ENCODE results near the gene ZCCHC17. TPM values are rescaled to one million over a fixed set of nuclear protein-coding genes. Genes with fewer than 3 reads are reported as not detected.

ZCCHC17 gene
- total RNA-seq (2021): 48.4 and 48.8 TPM in 2 replicates
- Bru-seq, nascent RNA: percentile 77 among the genes with signal in this experiment
- BruChase-seq, experiment 1, labeled RNA remaining after a 2-hour chase: percentile 79 among the genes with signal in this experiment
- percentile 80 among the genes with signal in this experiment for BruChase-seq, experiment 2, labeled RNA remaining after a 6-hour chase
- long read RNA-seq, transcript ZCCHC17-202 (8 exons, 1,730 nt): minor isoform, 7 of 185 reads
- long read RNA-seq, transcript ZCCHC17-201 (8 exons, 1,605 nt): major isoform, 120 of 185 reads
- long read RNA-seq, transcript ZCCHC17-204 (9 exons, 1,705 nt): minor isoform, 11 of 185 reads
- long read RNA-seq, partial matches to known transcripts: 13 of 185 reads
- long read RNA-seq, other reads (novel, unspliced or antisense): 31 of 185 reads

- Histone ChIP-seq H3K4me3 (ENCODE audit: low read depth, low read length, poor library complexity, severe bottlenecking) (peak within 1 kb of the TSS; percentile 80), H3K27me3 (replicated peaks; ENCODE audit: insufficient read depth, low read depth, low read length, poor library complexity) (no peaks in the 10 kb centered on the region), H3K9me3 (ENCODE audit: low read depth, low read length, poor library complexity, severe bottlenecking) (no peaks in the 10 kb centered on the region), H3K36me3 (ENCODE audit: insufficient read depth, low read length, poor library complexity, severe bottlenecking) (peaks cover 25% of the 10 kb centered on the region), H3K27ac (ENCODE audit: low read depth, low read length, poor library complexity, severe bottlenecking) (peak within 1 kb of the TSS; percentile 90), H3K4me1 (ENCODE audit: insufficient read depth, low read length, poor library complexity, severe bottlenecking) (peaks cover 14% of the 10 kb centered on the region)
- CTCF ChIA-PET: interaction anchor here (0.6 kb wide), 1 partner anchor 155 kb away, joined by 3 read pairs; no protein-coding TSS in a partner anchor
- intact Hi-C loops (cut with micrococcal nuclease; ENCODE audit: unreplicated experiment): no loop called here
- POLR2A ChIA-PET (ENCODE audit: low non-redundant PET): interaction anchor here (0.5 to 0.9 kb wide), 3 partner anchors 10 to 509 kb away, joined by 3 to 4 read pairs (median 4); no protein-coding TSS in a partner anchor
- DNase-seq (ENCODE audit: low spot score): peak; percentile 100
- BruUV-seq (replicated peaks): no TSS peak
- no peak; the same call in 1 of the 2 replicates for TF ChIP-seq CTCF (conservative IDR thresholded peaks at IDR 0.05; ENCODE audit: low read depth, low read length)
- no peak for TF ChIP-seq EZH2 (IDR thresholded peaks at IDR 0.05; ENCODE audit: borderline replicate concordance, low read depth, low read length, poor library complexity, severe bottlenecking)
Observed at GRCh38 chr1:31296486-31297276, at the start of gene ZCCHC17, which contains the start of gene SNRNP40. Gene ZCCHC17 (plus strand): TSS chr1:31297032. CDS start chr1:31310099, 13,067 bp downstream. Gene SNRNP40 (minus strand): TSS chr1:31296788. CDS start chr1:31296751, 37 bp downstream.

GRCh38 chr1:31248276-31248675 is 48.6 kb upstream of the ZCCHC17 start:
- ChIA-PET CTCF (no interaction called here), POLR2A (ENCODE audit: low non-redundant PET) (no interaction called here)
- TF ChIP-seq EZH2 (IDR thresholded peaks at IDR 0.05; ENCODE audit: borderline replicate concordance, low read depth, low read length, poor library complexity, severe bottlenecking) (no peak), CTCF (conservative IDR thresholded peaks at IDR 0.05; ENCODE audit: low read depth, low read length) (no peak)
- H3K27me3 ChIP-seq (replicated peaks; ENCODE audit: insufficient read depth, low read depth, low read length, poor library complexity): no peaks in the 10 kb centered on the region
- no peak overlapping the region for H3K27ac ChIP-seq (ENCODE audit: low read depth, low read length, poor library complexity, severe bottlenecking)
- no peak for DNase-seq (ENCODE audit: low spot score)
- no TSS peak for BruUV-seq (replicated peaks)
- H3K36me3 ChIP-seq (ENCODE audit: insufficient read depth, low read length, poor library complexity, severe bottlenecking): no peaks in the 10 kb centered on the region
- no peak overlapping the region for H3K4me3 ChIP-seq (ENCODE audit: low read depth, low read length, poor library complexity, severe bottlenecking)
- no peaks in the 10 kb centered on the region for H3K9me3 ChIP-seq (ENCODE audit: low read depth, low read length, poor library complexity, severe bottlenecking)
- H3K4me1 ChIP-seq (ENCODE audit: insufficient read depth, low read length, poor library complexity, severe bottlenecking): no peaks in the 10 kb centered on the region
- intact Hi-C loops (cut with micrococcal nuclease; ENCODE audit: unreplicated experiment): no loop called here

- no peak for DNase-seq (ENCODE audit: low spot score)
- no peak overlapping the region for H3K27ac ChIP-seq (ENCODE audit: low read depth, low read length, poor library complexity, severe bottlenecking)
- H3K4me1 ChIP-seq (ENCODE audit: insufficient read depth, low read length, poor library complexity, severe bottlenecking): no peaks in the 10 kb centered on the region
- no TSS peak for BruUV-seq (replicated peaks)
- no peaks in the 10 kb centered on the region for H3K27me3 ChIP-seq (replicated peaks; ENCODE audit: insufficient read depth, low read depth, low read length, poor library complexity)
- CTCF ChIA-PET: no interaction called here
- no peaks in the 10 kb centered on the region for H3K9me3 ChIP-seq (ENCODE audit: low read depth, low read length, poor library complexity, severe bottlenecking)
- intact Hi-C loops (cut with micrococcal nuclease; ENCODE audit: unreplicated experiment): no loop called here
- H3K4me3 ChIP-seq (ENCODE audit: low read depth, low read length, poor library complexity, severe bottlenecking): no peak overlapping the region
- H3K36me3 ChIP-seq (ENCODE audit: insufficient read depth, low read length, poor library complexity, severe bottlenecking): no peaks in the 10 kb centered on the region
- POLR2A ChIA-PET (ENCODE audit: low non-redundant PET): no interaction called here
- TF ChIP-seq EZH2 (IDR thresholded peaks at IDR 0.05; ENCODE audit: borderline replicate concordance, low read depth, low read length, poor library complexity, severe bottlenecking) (no peak), CTCF (conservative IDR thresholded peaks at IDR 0.05; ENCODE audit: low read depth, low read length) (no peak)
Observed at GRCh38 chr1:31249854-31250253, 47.0 kb upstream of the ZCCHC17 start.
